H1 (cell line): ENCODE measurements around the gene LIG1. TPM values are rescaled to one million over a fixed set of nuclear protein-coding genes. Genes with fewer than 3 reads are reported as not detected.

Source experiments
- CTCF ChIA-PET: fragments of 300-600 bp; sonication (Branson Sonifier 250); formaldehyde crosslinking; loops from one replicate; lab custom pipeline; 2021; ENCODE audit not compliant: partially characterized antibody; lab: Charles Lee
- POLR2A ChIA-PET: fragments of 300-600 bp; sonication (Branson Sonifier 250); formaldehyde crosslinking; loops from one replicate; lab custom pipeline; 2021; ENCODE audit warnings: inconsistent platforms; ENCODE audit not compliant: partially characterized antibody; lab: Charles Lee
- DNase-seq, 2 experiments: peaks; one replicate each; pipeline versions ENCODE4 v3.0.0 to v3.0.0-alpha.2; 2010 to 2022; ENCODE audit warnings: low spot score in 2 of 2, low read depth in 1 of 2, mixed read lengths in 1 of 2
- FAIRE-seq: peaks from 2 replicates; lab custom pipeline; 2011; peaks lifted over from hg19 to GRCh38; lab: Jason Lieb, UNC
- H2AFZ ChIP-seq: 2 replicates; pipeline ENCODE4 v1.8.1; 2012; ENCODE audit warnings: low read length, inconsistent platforms
- H2AK5ac ChIP-seq: 2 replicates; pipeline ENCODE4 v1.6.1; 2013; ENCODE audit warnings: low read depth, low read length
- H2BK120ac ChIP-seq: replicated peaks from 2 replicates; pipeline ENCODE3; 2013; ENCODE audit warnings: low read depth, low read length, inconsistent platforms
- H2BK12ac ChIP-seq: 2 replicates; pipeline ENCODE4 v1.6.1; 2013; ENCODE audit warnings: low read depth, low read length
- H2BK15ac ChIP-seq: 2 replicates; pipeline ENCODE4 v1.6.1; 2013; ENCODE audit warnings: low read length
- H2BK20ac ChIP-seq: 2 replicates; pipeline ENCODE4 v1.6.1; 2013; ENCODE audit warnings: low read length
- H2BK5ac ChIP-seq: 2 replicates; pipeline ENCODE4 v1.6.1; 2013; ENCODE audit warnings: low read depth, low read length
- H3K14ac ChIP-seq: 2 replicates; pipeline ENCODE4 v1.6.1; 2013; ENCODE audit warnings: inconsistent platforms; ENCODE audit not compliant: insufficient read length
- H3K18ac ChIP-seq: 2 replicates; pipeline ENCODE4 v1.6.1; 2013; ENCODE audit warnings: low read length; ENCODE audit errors: extremely low read depth
- H3K23ac ChIP-seq: 2 replicates; pipeline ENCODE4 v1.6.1; 2013; ENCODE audit warnings: inconsistent platforms; ENCODE audit not compliant: insufficient read length
- H3K23me2 ChIP-seq: 2 replicates; pipeline ENCODE4 v1.6.1; 2013; ENCODE audit warnings: low read depth, low read length
- H3K27ac ChIP-seq: 2 replicates; pipeline ENCODE4 v1.6.1; 2011; ENCODE audit warnings: low read depth, low read length, inconsistent platforms
- H3K27me3 ChIP-seq, 4 experiments: replicated peaks in 1 of 4; 1 replicate in 1 of 4; 2 replicates in 3 of 4; pipeline versions ENCODE4 v1.6.1 to v1.8.1; 2011 to 2013; ENCODE audit warnings: low read length in 3 of 4, mild to moderate bottlenecking in 3 of 4, inconsistent platforms in 2 of 4, mixed read lengths in 2 of 4, moderate library complexity in 1 of 4; ENCODE audit not compliant: control insufficient read depth in 3 of 4, insufficient read depth in 3 of 4; ENCODE audit errors: extremely low read depth in 1 of 4
- H3K36me3 ChIP-seq, 4 experiments: 2 replicates each; pipeline versions ENCODE4 v1.6.1 to v1.8.1; 2011 to 2013; ENCODE audit warnings: mild to moderate bottlenecking in 4 of 4, low read length in 3 of 4, moderate library complexity in 2 of 4, control low read depth in 1 of 4, inconsistent platforms in 1 of 4; ENCODE audit not compliant: insufficient read depth in 4 of 4, control insufficient read depth in 2 of 4
- H3K4ac ChIP-seq: replicated peaks from 2 replicates; pipeline ENCODE3; 2013; ENCODE audit warnings: low read length, low read depth, mixed read lengths, inconsistent platforms; ENCODE audit not compliant: insufficient read length
- H3K4me1 ChIP-seq, 4 experiments: replicated peaks in 1 of 4; 1 replicate in 1 of 4; 2 replicates in 3 of 4; pipeline versions ENCODE4 v1.6.1 to v1.8.1; 2011 to 2013; ENCODE audit warnings: low read length in 3 of 4, inconsistent platforms in 2 of 4, mixed read lengths in 1 of 4; ENCODE audit not compliant: insufficient read depth in 4 of 4, control insufficient read depth in 3 of 4
- H3K4me2 ChIP-seq, 2 experiments: 2 replicates each; pipeline versions ENCODE4 v1.6.1 to v1.8.1; 2011 to 2013; ENCODE audit warnings: low read depth in 2 of 2, low read length in 2 of 2, control low read depth in 1 of 2, inconsistent platforms in 1 of 2, mild to moderate bottlenecking in 1 of 2; ENCODE audit not compliant: insufficient read depth in 1 of 2
- H3K4me3 ChIP-seq, 4 experiments: fragments of 200-600, 300-600 bp in 1 of 4; sonication (generic), shearing (Covaris generic), sonication (Bioruptor Twin) in 1 of 4; 2 replicates each; pipeline versions ENCODE4 v1.5.1 to v1.8.1; 2011 to 2016; ENCODE audit warnings: low read length in 4 of 4, low read depth in 3 of 4, control low read depth in 2 of 4, inconsistent platforms in 2 of 4, mild to moderate bottlenecking in 2 of 4, mixed read lengths in 1 of 4, moderate library complexity in 1 of 4; ENCODE audit not compliant: insufficient read depth in 2 of 4; ENCODE audit errors: extremely low read depth in 1 of 4
- H3K56ac ChIP-seq: replicated peaks from 2 replicates; pipeline ENCODE3; 2013; ENCODE audit warnings: low read depth, mild to moderate bottlenecking, mixed read lengths, low read length, inconsistent platforms; ENCODE audit not compliant: insufficient read length
- H3K79me1 ChIP-seq: 2 replicates; pipeline ENCODE4 v1.6.1; 2013; ENCODE audit warnings: low read depth, low read length, control low read depth
- H3K79me2 ChIP-seq, 2 experiments: 2 replicates each; pipeline versions ENCODE4 v1.6.1 to v1.8.1; 2012 to 2013; ENCODE audit warnings: low read length in 2 of 2, mild to moderate bottlenecking in 2 of 2, inconsistent platforms in 1 of 2; ENCODE audit not compliant: insufficient read depth in 2 of 2, control insufficient read depth in 1 of 2
- H3K9ac ChIP-seq, 4 experiments: replicated peaks in 1 of 4; 1 replicate in 1 of 4; 2 replicates in 3 of 4; pipeline versions ENCODE4 v1.6.1 to v1.8.1; 2011 to 2013; ENCODE audit warnings: low read depth in 3 of 4, low read length in 3 of 4, control low read depth in 2 of 4, mild to moderate bottlenecking in 2 of 4, moderate library complexity in 2 of 4, inconsistent platforms in 1 of 4; ENCODE audit errors: extremely low read depth in 1 of 4
- H3K9me3 ChIP-seq, 2 experiments: 2 replicates each; pipeline versions ENCODE4 v1.6.1 to v1.8.1; 2012 to 2013; ENCODE audit warnings: mild to moderate bottlenecking in 2 of 2, moderate library complexity in 2 of 2, control low read depth in 1 of 2, inconsistent platforms in 1 of 2, low read depth in 1 of 2, low read length in 1 of 2, mixed read lengths in 1 of 2; ENCODE audit not compliant: insufficient read depth in 2 of 2
- H4K20me1 ChIP-seq, 2 experiments: replicated peaks in 1 of 2; 2 replicates each; pipeline versions ENCODE3 to v1.8.1; 2011 to 2013; ENCODE audit warnings: inconsistent platforms in 2 of 2, low read length in 2 of 2, mild to moderate bottlenecking in 1 of 2; ENCODE audit not compliant: insufficient read depth in 2 of 2, control insufficient read depth in 1 of 2
- H4K5ac ChIP-seq: 2 replicates; pipeline ENCODE4 v1.6.1; 2013; ENCODE audit warnings: low read length, low read depth, mixed read lengths, inconsistent platforms; ENCODE audit not compliant: insufficient read length
- H4K8ac ChIP-seq: 2 replicates; pipeline ENCODE4 v1.8.0; 2013; ENCODE audit warnings: mild to moderate bottlenecking, moderate library complexity, low read length, inconsistent platforms; ENCODE audit not compliant: insufficient read depth; ENCODE audit errors: extremely low read depth
- H4K91ac ChIP-seq: replicated peaks from 2 replicates; pipeline ENCODE3; 2013; ENCODE audit warnings: low read length, mixed read lengths, inconsistent platforms; ENCODE audit not compliant: insufficient read length
- ATF2 ChIP-seq: IDR thresholded peaks from 2 replicates; pipeline ENCODE4 v1.6.1; 2012; ENCODE audit warnings: low read length, inconsistent platforms
- BACH1 ChIP-seq: IDR thresholded peaks from 2 replicates; pipeline ENCODE4 v1.6.1; 2012; ENCODE audit warnings: low read length, improper control_type of control experiment
- BRCA1 ChIP-seq: IDR thresholded peaks from 2 replicates; pipeline ENCODE4 v1.6.1; 2012; ENCODE audit warnings: low read depth, low read length, improper control_type of control experiment
- CHD2 ChIP-seq: IDR thresholded peaks from 2 replicates; pipeline ENCODE4 v1.6.1; 2012; ENCODE audit warnings: low read length, improper control_type of control experiment
- KDM1A ChIP-seq: fragments of 200-600, 300-600 bp; sonication (generic); IDR thresholded peaks from 2 replicates; pipeline ENCODE4 v1.7.1; 2016; ENCODE audit warnings: mild to moderate bottlenecking, low read length, borderline replicate concordance
- RAD21 ChIP-seq, 2 experiments: IDR thresholded peaks in 1 of 2; conservative IDR thresholded peaks in 1 of 2; 2 replicates each; pipeline ENCODE4 v1.6.1; 2011; ENCODE audit warnings: low read depth in 2 of 2, low read length in 2 of 2, improper control_type of control experiment in 1 of 2, inconsistent platforms in 1 of 2, mild to moderate bottlenecking in 1 of 2, moderate library complexity in 1 of 2
- SIN3A ChIP-seq, 2 experiments: IDR thresholded peaks in 1 of 2; conservative IDR thresholded peaks in 1 of 2; 2 replicates each; pipeline ENCODE4 v1.6.1; 2011 to 2012; ENCODE audit warnings: low read length in 2 of 2, improper control_type of control experiment in 1 of 2, low read depth in 1 of 2, mild to moderate bottlenecking in 1 of 2
- SP1 ChIP-seq: IDR thresholded peaks from 2 replicates; pipeline ENCODE4 v1.6.1; 2011; ENCODE audit warnings: low read depth, low read length
- SRF ChIP-seq: IDR thresholded peaks from 2 replicates; pipeline ENCODE4 v1.6.1; 2011; ENCODE audit warnings: mild to moderate bottlenecking, low read depth, low read length, moderate library complexity
- YY1 ChIP-seq: IDR thresholded peaks from 2 replicates; pipeline ENCODE4 v1.6.1; 2011; ENCODE audit warnings: low read depth, mild to moderate bottlenecking, low read length
- WGBS, 2 experiments: shearing (Covaris generic) in 1 of 2; methylation state at CpG; one replicate each; pipeline versions ENCODE4 v1.1.6 to v1.1.7; 2013 to 2015; ENCODE audit warnings: low lambda C conversion rate in 2 of 2, mixed read lengths in 2 of 2, inconsistent platforms in 1 of 2, low coverage in 1 of 2, missing lambda C conversion rate in 1 of 2; ENCODE audit not compliant: insufficient replicate concordance in 2 of 2, insufficient coverage in 1 of 2, insufficient read length in 1 of 2; ENCODE audit errors: extremely low coverage in 1 of 2, missing lambda C conversion rate in 1 of 2; 5-methylcytosine and 5-hydroxymethylcytosine counted together
- polyA plus RNA-seq, 7 experiments: library from polyadenylated mRNA; depleted of rRNA in 3 of 7; stranded (reverse) in 5 of 7; unstranded in 2 of 7; fragments of >200 nt in 5 of 7; fragments of 200-250 nt in 2 of 7; gene quantifications; 1 replicate in 5 of 7; 2 replicates in 1 of 7; 4 replicates in 1 of 7; pipeline versions ENCODE4 v1.2.1 to v1.2.3, GENCODE V29; 2011 to 2013; ENCODE audit warnings: missing spikeins in 2 of 7, mixed read lengths in 2 of 7
- total RNA-seq: library from RNA; stranded (reverse); fragmentation: NEBNext Ultra II Directional; extraction: Animal tissue kit (Norgen Biotek cat#: 25700); gene quantifications from 2 replicates; pipeline ENCODE4 v1.2.1, GENCODE V29; 2021

LIG1 gene
- total and polyA plus RNA-seq, 2 of the 8 experiments (the other 6 are each of a cell fraction or from before 2014, with no cell fraction given): 67.6 to 113 TPM

GRCh38 chr19:48102870-48103751 lies 67.0 kb downstream of the LIG1 start:
- CTCF ChIA-PET: interaction anchor here (0.5 to 12.5 kb wide), 33 partner anchors 8 to 323 kb away, joined by 3 to 183 read pairs (median 5); no protein-coding TSS in a partner anchor
- TF ChIP-seq BACH1: no peak
- TF ChIP-seq SRF: peak; percentile 79
- TF ChIP-seq YY1: peak; percentile 47; the same call in 1 of the 2 replicates
- no peak; the same call in none of the 2 replicates for TF ChIP-seq KDM1A
- no peak for TF ChIP-seq BRCA1
- no peak for TF ChIP-seq CHD2
- no peak for TF ChIP-seq SP1
- TF ChIP-seq SIN3A (conservative IDR thresholded peaks at IDR 0.05 in 1 of 2, IDR thresholded peaks at IDR 0.05 in 1 of 2; ENCODE audit: low read depth in 1 of 2, low read length in 2 of 2): no peak
- no peak for TF ChIP-seq ATF2
- peak; percentile 84 to 93 for TF ChIP-seq RAD21 (IDR thresholded peaks at IDR 0.05 in 1 of 2, conservative IDR thresholded peaks at IDR 0.05 in 1 of 2; ENCODE audit: low read depth in 2 of 2, low read length in 2 of 2)

More at GRCh38 chr19:48102870-48103751, 67.0 kb downstream of the LIG1 start:
- FAIRE-seq (peak; percentile 65), DNase-seq (peak in 1 of 2 experiments; percentile 85)
- Histone ChIP-seq H3K4me3 (peak overlapping the region in 1 of 4 experiments; percentile 26; a peak in 2 of 8 replicates), H3K79me2 (no peaks in the 10 kb centered on the region), H2BK5ac (no peak overlapping the region), H3K27ac (no peak overlapping the region), H3K4me2 (peak overlapping the region in 1 of 2 experiments; percentile 32; a peak in 2 of 4 replicates), H4K91ac (no peak overlapping the region), H2AFZ (peak overlapping the region; percentile 86), H3K18ac (no peak overlapping the region), H4K20me1 (no peaks in the 10 kb centered on the region), H3K23me2 (no peaks in the 10 kb centered on the region), H3K9me3 (no peaks in the 10 kb centered on the region), H3K36me3 (no peaks in the 10 kb centered on the region), H3K9ac (no peak overlapping the region), H3K14ac (no peak overlapping the region), H2BK20ac (no peak overlapping the region), H3K79me1 (no peaks in the 10 kb centered on the region), H4K8ac (no peak overlapping the region), H3K27me3 (no peaks in the 10 kb centered on the region), H2BK12ac (no peak overlapping the region; the same call in 1 of the 2 replicates), H3K56ac (no peak overlapping the region), H3K4ac (no peak overlapping the region), H3K4me1 (no peaks in the 10 kb centered on the region), H3K23ac (no peak overlapping the region), H2BK15ac (peak overlapping the region; percentile 92; the same call in 1 of the 2 replicates), H2BK120ac (no peak overlapping the region), H2AK5ac (no peak overlapping the region), H4K5ac (no peak overlapping the region)
- POLR2A ChIA-PET: no interaction called here
- 60% methylated on average over 13 of the region's 13 CpGs; no CpG with 5 or more reads in 1 of the 2 experiments for WGBS, 2 experiments
